Stimulated activated naive B cell treated with anti-CD40 and anti-IgM and Interleukin-4, amounts not matched to agents 10 μg/mL and 1 μg/mL and 100 μg/mL, for 72 hours (primary cell): ENCODE results near the gene SPIB.

Experiments
- ATAC-seq, 2 donors: fragments of 150-1000 bp; cut with Tn5 transposase; replicated peaks; 2 replicates each; pipeline ENCODE4 v1.10.0; 2021; ENCODE audit warnings: moderate library complexity in 1 of 2
- DNase-seq: peaks from one replicate; pipeline ENCODE4 v3.0.0; 2021
- H3K27ac Mint-ChIP-seq: one replicate; pipeline ENCODE4 v1.8.0; 2022; ENCODE audit warnings: mild to moderate bottlenecking, mixed read lengths
- H3K27me3 Mint-ChIP-seq, 2 donors: one replicate each; pipeline ENCODE4 v1.8.0; 2022; ENCODE audit warnings: mixed read lengths in 2 of 2
- H3K36me3 Mint-ChIP-seq, 2 donors: one replicate each; pipeline ENCODE4 v1.8.0; 2022; ENCODE audit warnings: mixed read lengths in 2 of 2, mild to moderate bottlenecking in 1 of 2
- H3K4me1 Mint-ChIP-seq, 2 donors: one replicate each; pipeline ENCODE4 v1.8.0; 2022; ENCODE audit warnings: mixed read lengths in 2 of 2, mild to moderate bottlenecking in 1 of 2
- H3K4me3 Mint-ChIP-seq, 2 donors: one replicate each; pipeline ENCODE4 v1.8.0; 2022; ENCODE audit warnings: mild to moderate bottlenecking in 2 of 2, mixed read lengths in 2 of 2, moderate library complexity in 1 of 2
- H3K9me3 Mint-ChIP-seq, 2 donors: one replicate each; pipeline ENCODE4 v1.8.0; 2022; ENCODE audit warnings: mixed read lengths in 2 of 2, mild to moderate bottlenecking in 1 of 2

The SPIB gene

DNA sequence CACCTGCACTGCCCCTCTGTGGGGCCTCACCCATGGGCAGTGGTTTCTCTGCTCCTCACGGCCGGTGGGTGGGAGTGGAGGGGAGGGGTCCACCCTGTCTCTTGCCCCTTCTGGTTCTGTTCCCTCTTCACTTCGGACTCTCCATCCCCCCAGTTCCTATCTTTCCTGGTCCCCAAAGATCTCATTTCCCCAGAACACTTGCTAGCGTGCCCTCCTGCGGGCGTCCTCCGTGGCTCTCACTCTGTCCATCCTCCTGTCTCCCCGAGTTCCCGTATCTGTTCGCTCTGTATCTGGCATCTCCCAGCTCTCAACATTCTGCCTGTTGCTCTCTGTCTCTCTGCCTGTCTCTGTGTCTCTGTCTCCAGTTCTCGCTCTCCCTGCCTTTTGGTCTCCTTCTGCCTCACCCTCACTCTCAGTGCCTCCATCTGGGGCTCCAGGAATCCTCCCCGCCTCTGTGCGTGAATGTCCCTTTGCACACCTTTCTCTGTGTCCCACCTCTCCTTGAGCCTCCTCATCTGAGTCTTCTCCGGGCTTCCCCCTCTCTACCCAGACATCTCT lies 363 bp downstream of the SPIB start:
- H3K36me3 Mint-ChIP-seq: peaks cover 51 to 61% of the 10 kb centered on the region in 2 donors
- H3K27ac Mint-ChIP-seq: peak overlapping the region; percentile 97
- H3K9me3 Mint-ChIP-seq: peaks cover 0 to 1% of the 10 kb centered on the region in 2 donors
- peaks cover 56 to 86% of the 10 kb centered on the region in 2 donors for H3K4me1 Mint-ChIP-seq
- DNase-seq: no peak
- ATAC-seq: no peak
- peak overlapping the region; percentile 87 to 97 for H3K4me3 Mint-ChIP-seq
- no peaks in the 10 kb centered on the region for H3K27me3 Mint-ChIP-seq

DNA sequence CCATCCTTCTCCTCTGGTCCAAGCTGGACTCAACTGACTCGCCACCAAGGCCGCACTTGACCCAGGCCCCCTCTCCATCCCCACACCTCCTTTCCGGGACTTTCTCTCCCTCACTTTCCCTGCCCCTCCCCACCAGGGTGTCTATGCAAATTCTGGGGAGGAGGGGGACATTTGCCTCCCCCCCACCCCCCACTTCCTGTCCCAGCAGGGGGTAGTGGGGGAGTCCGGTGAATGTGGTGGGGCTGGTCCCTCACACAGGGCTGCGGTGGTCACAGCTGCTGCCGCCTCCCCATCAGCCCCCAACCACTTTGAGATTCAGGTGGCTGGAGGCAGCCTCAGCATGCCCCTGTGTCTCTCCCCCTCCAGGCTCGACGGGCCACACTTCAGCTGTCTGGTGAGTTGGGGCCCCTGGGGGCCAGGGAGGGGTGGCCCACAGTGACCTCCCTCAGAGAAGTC lies 870 bp downstream of the SPIB start:
- peak; percentile 41 for DNase-seq
- H3K36me3 Mint-ChIP-seq: peaks cover 51 to 62% of the 10 kb centered on the region in 2 donors
- H3K27ac Mint-ChIP-seq: peak overlapping the region; percentile 97
- ATAC-seq: no peak
- no peaks in the 10 kb centered on the region for H3K27me3 Mint-ChIP-seq
- peaks cover 53 to 84% of the 10 kb centered on the region in 2 donors for H3K4me1 Mint-ChIP-seq
- peaks cover 0 to 1% of the 10 kb centered on the region in 2 donors for H3K9me3 Mint-ChIP-seq
- peak overlapping the region; percentile 87 to 97 for H3K4me3 Mint-ChIP-seq

DNA sequence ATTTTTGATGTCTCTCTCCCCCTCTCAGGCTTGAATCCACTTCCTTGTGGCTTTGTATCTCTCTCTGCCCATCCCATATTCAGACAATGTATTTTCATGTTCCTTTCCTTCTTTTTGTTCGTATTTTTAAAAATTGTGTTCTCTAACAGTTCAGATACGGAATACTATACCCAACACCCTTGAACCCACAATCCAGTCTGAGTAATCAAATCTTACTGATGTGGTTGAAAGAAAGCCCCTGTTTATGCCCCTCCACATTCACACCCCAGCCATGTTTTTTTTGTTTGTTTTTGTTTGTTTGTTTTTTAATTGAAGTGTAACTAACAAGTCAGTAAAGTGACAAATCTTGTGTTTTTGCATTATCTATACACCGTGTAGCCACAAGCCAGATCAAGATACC lies 1.4 kb downstream of the SPIB start:
- no peak for ATAC-seq
- Mint-ChIP-seq H3K27ac (peak overlapping the region; percentile 97), H3K4me1 (peaks cover 48 to 79% of the 10 kb centered on the region in 2 donors), H3K27me3 (no peaks in the 10 kb centered on the region), H3K9me3 (peaks cover 0 to 1% of the 10 kb centered on the region in 2 donors), H3K36me3 (peaks cover 49 to 58% of the 10 kb centered on the region in 2 donors), H3K4me3 (peak overlapping the region; percentile 87 to 97)
- no peak for DNase-seq

DNA sequence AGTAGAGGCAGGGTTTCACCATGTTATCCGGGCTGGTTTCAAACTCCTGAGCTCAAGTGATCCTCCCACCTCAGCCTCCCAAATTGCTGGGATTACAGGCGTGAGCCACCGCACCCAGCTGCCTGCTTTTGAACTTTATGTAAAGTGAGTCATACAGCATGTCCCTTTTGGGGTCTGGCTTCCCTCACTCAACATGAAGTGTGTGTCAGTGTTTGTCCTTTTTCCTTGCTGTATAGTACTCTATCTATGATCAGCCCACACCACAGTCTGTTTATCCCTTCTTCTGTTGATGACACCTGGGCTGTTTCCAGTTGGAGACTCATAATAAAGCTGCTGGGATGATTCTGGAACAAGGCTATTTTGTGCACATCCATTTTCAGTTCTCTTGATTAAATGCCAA lies 2.1 kb downstream of the SPIB start:
- Mint-ChIP-seq H3K4me3 (peak overlapping the region; percentile 87 to 97), H3K27me3 (no peaks in the 10 kb centered on the region), H3K36me3 (peaks cover 52 to 59% of the 10 kb centered on the region in 2 donors), H3K27ac (peak overlapping the region; percentile 97), H3K9me3 (peaks cover 0 to 1% of the 10 kb centered on the region in 2 donors), H3K4me1 (peaks cover 45 to 72% of the 10 kb centered on the region in 2 donors)
- ATAC-seq (no peak), DNase-seq (no peak)

DNA sequence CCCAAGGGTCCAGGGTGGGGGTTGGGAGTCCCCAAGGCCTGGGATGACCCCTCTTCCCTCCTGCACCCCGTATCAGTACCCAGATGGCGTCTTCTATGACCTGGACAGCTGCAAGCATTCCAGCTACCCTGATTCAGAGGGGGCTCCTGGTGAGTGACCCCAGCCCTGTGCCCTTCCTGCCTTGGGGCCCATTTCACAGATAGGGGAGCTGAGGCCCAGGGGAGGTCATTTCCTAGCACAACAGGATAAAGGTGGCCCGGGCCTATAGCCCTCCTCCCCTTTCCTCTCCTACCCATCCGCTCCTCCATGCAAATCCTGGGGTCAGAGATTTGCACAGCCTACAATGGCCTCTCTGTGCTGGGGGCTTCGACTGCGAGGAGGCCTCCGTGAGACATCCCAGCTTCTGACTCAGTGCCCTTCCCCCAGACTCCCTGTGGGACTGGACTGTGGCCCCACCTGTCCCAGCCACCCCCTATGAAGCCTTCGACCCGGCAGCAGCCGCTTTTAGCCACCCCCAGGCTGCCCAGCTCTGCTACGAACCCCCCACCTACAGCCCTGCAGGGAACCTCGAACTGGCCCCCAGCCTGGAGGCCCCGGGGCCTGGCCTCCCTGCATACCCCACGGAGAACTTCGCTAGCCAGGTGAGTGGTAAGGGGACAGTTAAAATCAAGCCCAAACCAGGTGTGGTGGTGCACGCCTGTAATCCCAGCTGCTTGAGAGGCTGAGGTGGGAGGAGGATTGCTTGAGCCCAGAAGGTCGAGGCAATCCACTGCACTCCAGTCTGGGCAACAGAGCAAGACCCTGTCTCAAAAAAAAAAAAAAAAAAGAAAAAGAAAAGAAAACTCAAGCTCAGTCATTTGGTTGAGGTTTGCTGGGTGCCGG lies 3.9 kb downstream of the SPIB start:
- Mint-ChIP-seq H3K36me3 (peaks cover 57 to 67% of the 10 kb centered on the region in 2 donors), H3K27ac (peak overlapping the region; percentile 97), H3K9me3 (peaks cover 0 to 1% of the 10 kb centered on the region in 2 donors), H3K27me3 (no peaks in the 10 kb centered on the region), H3K4me1 (peaks cover 37 to 73% of the 10 kb centered on the region in 2 donors), H3K4me3 (peak overlapping the region; percentile 87 to 97)
- ATAC-seq (no peak), DNase-seq (no peak)

DNA sequence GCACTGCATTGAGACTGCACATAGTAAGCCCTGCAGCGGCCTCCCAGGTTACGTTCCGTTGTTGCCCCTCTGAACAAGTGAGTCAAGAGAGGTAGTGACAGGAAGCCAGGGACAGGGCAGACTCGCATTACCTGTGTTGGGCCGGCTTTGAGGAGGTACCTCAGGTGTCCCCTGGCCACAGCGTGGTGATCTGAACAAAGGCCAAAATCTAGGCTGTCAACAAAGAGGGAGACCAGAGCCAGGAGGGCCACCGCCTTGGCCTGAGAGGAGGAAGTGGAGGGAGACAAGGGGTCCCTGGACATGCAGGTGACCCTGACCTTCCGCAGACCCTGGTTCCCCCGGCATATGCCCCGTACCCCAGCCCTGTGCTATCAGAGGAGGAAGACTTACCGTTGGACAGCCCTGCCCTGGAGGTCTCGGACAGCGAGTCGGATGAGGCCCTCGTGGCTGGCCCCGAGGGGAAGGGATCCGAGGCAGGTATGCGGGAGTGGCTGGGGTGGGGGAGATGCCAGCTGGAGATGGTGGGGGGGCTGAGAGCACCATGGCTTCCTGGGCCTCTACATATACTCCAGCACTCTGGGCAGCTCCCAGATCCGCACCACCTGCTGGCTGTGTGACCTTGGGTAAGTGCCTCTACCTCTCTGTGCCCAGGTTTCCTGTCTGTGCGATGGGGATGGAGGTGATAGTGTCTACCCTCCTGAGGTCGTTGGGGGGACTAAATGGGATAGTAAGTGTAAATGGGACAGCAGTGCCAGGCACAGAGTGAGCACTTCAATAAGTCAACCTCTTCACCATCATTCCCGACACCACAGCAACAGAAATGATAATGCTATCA lies 4.8 kb downstream of the SPIB start:
- Mint-ChIP-seq H3K27me3 (no peaks in the 10 kb centered on the region), H3K9me3 (peaks cover 0 to 1% of the 10 kb centered on the region in 2 donors)

DNA sequence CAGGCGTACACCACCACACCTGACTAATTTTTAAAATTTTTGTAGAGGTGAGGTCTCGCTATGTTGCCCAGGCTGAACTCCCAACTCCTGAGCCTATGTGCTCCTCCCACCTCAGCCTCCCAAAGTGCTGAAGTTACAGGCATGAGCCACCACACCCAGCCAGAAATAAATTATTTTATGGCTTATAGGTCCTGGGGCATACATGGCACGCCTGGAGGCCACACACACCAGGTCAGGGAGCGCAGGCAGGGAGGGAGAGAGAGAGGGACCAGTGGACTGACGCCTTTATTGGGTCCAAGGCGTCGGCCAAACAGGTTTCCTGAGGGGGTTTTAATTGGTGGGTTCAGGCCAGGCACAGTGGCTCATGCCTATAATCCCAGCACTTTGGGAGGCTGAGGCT lies 6.8 kb downstream of the SPIB start:
- no peak for ATAC-seq

More for the DNA sequence above, 4.8 kb downstream of the SPIB start:
- H3K27ac Mint-ChIP-seq: peak overlapping the region; percentile 73
- peaks cover 38 to 74% of the 10 kb centered on the region in 2 donors for H3K4me1 Mint-ChIP-seq
- ATAC-seq: no peak
- peak overlapping the region; percentile 33 for H3K4me3 Mint-ChIP-seq
- DNase-seq: no peak
- peaks cover 59 to 73% of the 10 kb centered on the region in 2 donors for H3K36me3 Mint-ChIP-seq

DNA sequence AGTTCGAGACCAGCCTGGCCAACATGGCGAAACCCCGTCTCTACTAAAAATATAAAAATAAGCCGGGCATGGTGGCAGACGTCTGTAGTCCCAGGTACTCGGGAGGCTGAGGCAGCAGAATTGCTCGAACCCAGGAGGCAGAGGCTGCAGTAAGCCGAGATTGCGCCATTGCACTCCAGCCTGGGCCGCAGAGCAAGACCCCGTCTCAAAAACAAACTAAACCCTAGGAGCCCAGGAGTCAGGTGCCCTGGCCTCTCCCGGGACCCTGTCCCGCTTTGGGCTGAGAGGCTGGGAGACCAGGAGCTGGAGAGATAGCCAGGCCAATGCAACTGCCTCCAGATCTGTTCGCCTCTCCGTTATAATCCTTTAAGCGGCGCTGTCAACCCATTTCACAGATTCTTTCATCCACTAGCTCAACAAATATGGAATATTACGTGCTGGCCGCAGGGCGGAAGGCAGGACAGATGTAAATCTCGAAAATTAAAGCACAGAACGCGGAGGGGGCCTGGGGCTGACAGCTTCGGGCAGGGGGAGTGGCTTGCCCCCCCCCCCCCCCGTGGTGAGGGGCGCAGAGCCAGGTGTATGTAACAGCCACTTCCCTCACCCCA lies 8.7 kb downstream of the SPIB start:
- H3K9me3 Mint-ChIP-seq: no peaks in the 10 kb centered on the region
- ATAC-seq (no peak), DNase-seq (no peak)
- H3K27me3 Mint-ChIP-seq: no peaks in the 10 kb centered on the region
- H3K36me3 Mint-ChIP-seq: peaks cover 43 to 57% of the 10 kb centered on the region in 2 donors
- peak overlapping the region; percentile 57 to 67 for H3K4me3 Mint-ChIP-seq
- H3K4me1 Mint-ChIP-seq: peaks cover 50 to 80% of the 10 kb centered on the region in 2 donors
- peak overlapping the region; percentile 98 for H3K27ac Mint-ChIP-seq

More for the DNA sequence above, 6.8 kb downstream of the SPIB start:
- Mint-ChIP-seq H3K36me3 (peaks cover 56 to 73% of the 10 kb centered on the region in 2 donors), H3K4me3 (no peak overlapping the region), H3K27me3 (no peaks in the 10 kb centered on the region), H3K9me3 (peaks cover 0 to 1% of the 10 kb centered on the region in 2 donors), H3K4me1 (peaks cover 47 to 83% of the 10 kb centered on the region in 2 donors), H3K27ac (peak overlapping the region; percentile 74)
- no peak for DNase-seq

DNA sequence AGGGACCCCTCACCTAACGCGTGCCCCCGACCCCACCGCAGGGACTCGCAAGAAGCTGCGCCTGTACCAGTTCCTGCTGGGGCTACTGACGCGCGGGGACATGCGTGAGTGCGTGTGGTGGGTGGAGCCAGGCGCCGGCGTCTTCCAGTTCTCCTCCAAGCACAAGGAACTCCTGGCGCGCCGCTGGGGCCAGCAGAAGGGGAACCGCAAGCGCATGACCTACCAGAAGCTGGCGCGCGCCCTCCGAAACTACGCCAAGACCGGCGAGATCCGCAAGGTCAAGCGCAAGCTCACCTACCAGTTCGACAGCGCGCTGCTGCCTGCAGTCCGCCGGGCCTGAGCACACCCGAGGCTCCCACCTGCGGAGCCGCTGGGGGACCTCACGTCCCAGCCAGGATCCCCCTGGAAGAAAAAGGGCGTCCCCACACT lies 9.3 kb downstream of the SPIB start:
- DNase-seq (peak; percentile 88), ATAC-seq (peak; percentile 33 to 40)
- no peaks in the 10 kb centered on the region for H3K9me3 Mint-ChIP-seq
- peaks cover 51 to 80% of the 10 kb centered on the region in 2 donors for H3K4me1 Mint-ChIP-seq
- peaks cover 38 to 51% of the 10 kb centered on the region in 2 donors for H3K36me3 Mint-ChIP-seq
- H3K4me3 Mint-ChIP-seq: peak overlapping the region; percentile 57 to 67
- peak overlapping the region; percentile 98 for H3K27ac Mint-ChIP-seq
- no peaks in the 10 kb centered on the region for H3K27me3 Mint-ChIP-seq

DNA sequence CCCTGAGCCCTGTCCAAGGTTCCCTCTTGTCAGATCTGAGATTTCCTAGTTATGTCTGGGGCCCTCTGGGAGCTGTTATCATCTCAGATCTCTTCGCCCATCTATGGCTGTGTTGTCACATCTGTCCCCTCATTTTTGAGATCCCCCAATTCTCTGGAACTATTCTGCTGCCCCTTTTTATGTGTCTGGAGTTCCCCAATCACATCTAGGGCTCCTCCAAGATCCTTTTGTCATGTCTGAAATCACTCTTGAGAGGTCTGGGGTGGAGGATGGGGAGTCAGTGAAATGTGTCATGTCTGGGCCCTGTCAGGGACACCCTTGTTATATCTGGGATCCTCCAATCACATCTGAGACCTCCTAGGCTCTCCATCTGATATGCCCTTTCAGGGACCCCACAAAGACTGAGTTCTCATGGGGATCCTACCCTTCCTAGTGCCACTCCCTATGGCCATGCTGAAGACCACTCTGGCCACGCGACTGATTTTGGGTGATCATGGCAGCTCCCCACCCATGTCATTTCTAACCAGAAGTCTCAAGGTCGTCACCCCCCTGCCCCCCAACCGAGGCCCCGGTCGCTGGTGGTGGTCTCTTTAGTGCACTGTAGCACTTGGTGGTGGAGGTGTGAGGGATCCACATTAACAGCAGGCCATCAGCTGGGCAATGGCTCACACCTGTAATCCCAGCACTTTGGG lies 10.2 kb downstream of the SPIB start:
- Mint-ChIP-seq H3K36me3 (peaks cover 30 to 42% of the 10 kb centered on the region in 2 donors), H3K4me1 (peaks cover 50 to 80% of the 10 kb centered on the region in 2 donors), H3K27me3 (no peaks in the 10 kb centered on the region), H3K9me3 (no peaks in the 10 kb centered on the region), H3K4me3 (peak overlapping the region; percentile 4 to 83), H3K27ac (peak overlapping the region; percentile 98)
- peak; percentile 63 for DNase-seq
- ATAC-seq: peak; percentile 19 to 28

DNA sequence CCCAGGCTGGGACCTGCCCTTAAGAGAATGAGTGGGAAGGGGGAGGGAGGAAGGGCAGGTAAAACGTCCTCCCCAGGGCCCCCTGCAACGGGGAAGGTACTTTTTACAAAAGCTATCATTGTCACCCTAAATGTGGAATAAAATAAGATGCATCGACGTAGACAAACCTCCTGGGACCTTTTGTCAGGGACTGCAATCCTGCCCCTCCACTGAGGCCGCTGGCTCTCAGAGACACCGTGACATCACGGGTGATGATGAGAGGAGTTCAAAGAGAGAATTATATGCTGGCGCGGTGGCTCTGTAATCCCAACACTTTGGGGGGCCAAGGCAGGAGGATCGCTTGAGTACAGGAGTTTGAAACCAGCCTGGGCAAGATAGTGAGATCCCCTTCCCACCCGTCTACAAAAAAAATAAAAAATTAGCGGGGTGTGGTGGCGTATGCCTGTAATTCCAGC lies 12.2 kb downstream of the SPIB start:
- Mint-ChIP-seq H3K36me3 (peaks cover 20 to 30% of the 10 kb centered on the region in 2 donors), H3K27me3 (no peaks in the 10 kb centered on the region), H3K9me3 (no peaks in the 10 kb centered on the region), H3K4me1 (peaks cover 55 to 91% of the 10 kb centered on the region in 2 donors), H3K27ac (peak overlapping the region; percentile 98), H3K4me3 (peak overlapping the region; percentile 83 to 89)
- peak; percentile 75 for DNase-seq
- ATAC-seq: peak; percentile 30 to 33

DNA sequence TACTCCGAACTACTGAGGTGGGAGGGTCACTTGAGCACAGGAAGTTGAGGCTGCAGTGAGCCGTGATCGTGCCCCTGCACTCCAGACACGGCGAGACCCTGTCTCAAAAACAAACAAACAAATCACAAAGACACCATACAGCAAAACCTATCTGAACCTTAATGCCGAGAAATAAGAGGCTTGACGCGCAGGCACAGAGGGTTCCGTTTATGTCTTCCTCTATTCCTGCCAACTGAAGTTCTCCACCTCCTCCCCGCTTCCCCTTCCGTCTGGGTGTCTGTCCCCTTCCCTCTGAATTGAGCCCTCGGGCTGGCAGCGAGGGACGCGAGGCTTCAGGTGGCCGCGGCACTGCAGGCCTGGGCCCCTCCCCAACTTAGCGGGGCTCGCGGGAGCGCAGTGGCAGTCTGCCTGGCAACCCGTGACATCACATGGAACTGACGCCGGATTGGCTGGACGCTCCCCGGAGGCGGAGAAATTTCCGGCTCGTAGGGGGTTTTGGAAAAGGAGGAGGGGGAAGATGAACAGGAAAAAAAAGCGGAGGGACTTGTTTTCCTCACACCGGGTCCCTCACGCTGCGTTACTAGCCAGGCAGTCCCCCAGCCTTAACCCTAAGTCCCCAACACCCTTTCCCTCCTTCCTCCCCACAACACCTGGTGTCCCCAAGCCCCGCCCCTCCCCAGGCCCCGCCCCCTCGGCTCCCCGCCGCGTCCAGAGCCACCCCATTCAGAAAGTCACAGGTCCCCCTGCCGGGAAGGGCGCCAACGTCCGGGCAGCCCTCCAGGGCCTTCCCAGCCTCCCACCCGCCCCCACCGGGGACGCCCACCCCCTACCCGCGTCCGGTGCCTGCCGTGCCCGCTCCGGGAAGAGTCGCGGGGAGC lies 12.8 kb downstream of the SPIB start:
- peak overlapping the region; percentile 83 to 89 for H3K4me3 Mint-ChIP-seq
- H3K4me1 Mint-ChIP-seq: peaks cover 60 to 93% of the 10 kb centered on the region in 2 donors
- no peaks in the 10 kb centered on the region for H3K9me3 Mint-ChIP-seq
- H3K27ac Mint-ChIP-seq: peak overlapping the region; percentile 98
- DNase-seq (peak; percentile 89), ATAC-seq (peak; percentile 58 to 64)
- H3K36me3 Mint-ChIP-seq: peaks cover 18 to 26% of the 10 kb centered on the region in 2 donors
- H3K27me3 Mint-ChIP-seq: no peaks in the 10 kb centered on the region
